HG02943 (cell line): ENCODE results near the gene FAM181A.

ENCODE experiments used
- ATAC-seq: cut with Tn5 transposase; IDR thresholded peaks from one replicate; pipeline ENCODE4 v1.9.1; 2021; ENCODE audit warnings: mild to moderate bottlenecking, low read depth, moderate library complexity; ENCODE audit not compliant: unreplicated experiment

The FAM181A gene

GRCh38 chr14:93976477-93977057 lies 49.4 kb downstream of the FAM181A start, which contains the start of gene ASB2:
ASB2 (minus strand) TSS chr14:93976570; CDS start chr14:93964539, 12,031 bp downstream.
- ATAC-seq: no peak

- ATAC-seq: no peak
These were observed 50.0 kb downstream of the FAM181A start for GRCh38 chr14:93977171-93977570.

- peak; percentile 69 for ATAC-seq
These were observed 50.8 kb downstream of the FAM181A start for GRCh38 chr14:93977790-93978581.

- ATAC-seq: peak; percentile 4
These were observed 51.6 kb downstream of the FAM181A start for GRCh38 chr14:93978735-93979134.
